NCI-H2107 treated with DMSO at 0.1 percent for 48 hours (cell line): ENCODE measurements around the gene PRRT1B.

Experiments used
- DNase-seq: peaks from one replicate; lab custom pipeline; 2025; ENCODE audit not compliant: unreplicated experiment; lab: John Stamatoyannopoulos, UW

The PRRT1B gene

DNA sequence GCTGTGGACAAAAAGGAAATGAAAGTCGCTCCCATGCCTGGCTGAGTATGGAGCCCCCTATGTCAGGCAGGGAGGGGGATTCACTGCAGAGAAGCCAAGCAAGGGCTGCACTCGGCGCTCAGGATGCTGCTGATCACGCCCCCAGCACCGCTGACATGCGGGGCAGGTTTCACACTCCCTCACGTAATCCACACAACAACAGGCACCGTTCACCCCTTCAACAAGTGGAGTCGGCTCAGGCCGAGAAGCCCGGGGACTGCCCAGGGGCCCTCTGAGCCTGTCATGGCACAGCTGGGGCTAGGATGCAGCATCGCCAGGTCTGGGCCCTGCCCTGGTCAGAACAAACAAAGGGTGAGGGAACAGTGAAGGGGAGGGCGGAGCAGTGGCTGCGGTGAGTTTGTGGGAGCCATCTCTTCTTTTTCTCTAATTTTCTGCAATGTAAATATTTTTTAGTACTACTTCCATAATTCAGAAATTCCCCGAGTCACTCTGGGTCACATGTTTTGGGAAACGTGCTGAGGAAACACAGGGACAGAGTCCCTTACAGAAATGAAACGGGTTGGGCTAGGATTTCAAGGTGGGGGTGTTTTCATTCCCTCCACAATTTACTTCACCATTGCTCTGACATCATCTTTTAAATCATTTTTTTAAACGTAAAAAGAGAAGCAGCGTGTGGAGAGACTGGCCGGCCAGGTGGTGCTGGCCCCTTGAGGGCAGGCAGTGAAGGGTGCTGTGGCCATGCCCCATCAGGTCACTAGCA lies 49.8 kb downstream of the PRRT1B start:
- no peak for DNase-seq

DNA sequence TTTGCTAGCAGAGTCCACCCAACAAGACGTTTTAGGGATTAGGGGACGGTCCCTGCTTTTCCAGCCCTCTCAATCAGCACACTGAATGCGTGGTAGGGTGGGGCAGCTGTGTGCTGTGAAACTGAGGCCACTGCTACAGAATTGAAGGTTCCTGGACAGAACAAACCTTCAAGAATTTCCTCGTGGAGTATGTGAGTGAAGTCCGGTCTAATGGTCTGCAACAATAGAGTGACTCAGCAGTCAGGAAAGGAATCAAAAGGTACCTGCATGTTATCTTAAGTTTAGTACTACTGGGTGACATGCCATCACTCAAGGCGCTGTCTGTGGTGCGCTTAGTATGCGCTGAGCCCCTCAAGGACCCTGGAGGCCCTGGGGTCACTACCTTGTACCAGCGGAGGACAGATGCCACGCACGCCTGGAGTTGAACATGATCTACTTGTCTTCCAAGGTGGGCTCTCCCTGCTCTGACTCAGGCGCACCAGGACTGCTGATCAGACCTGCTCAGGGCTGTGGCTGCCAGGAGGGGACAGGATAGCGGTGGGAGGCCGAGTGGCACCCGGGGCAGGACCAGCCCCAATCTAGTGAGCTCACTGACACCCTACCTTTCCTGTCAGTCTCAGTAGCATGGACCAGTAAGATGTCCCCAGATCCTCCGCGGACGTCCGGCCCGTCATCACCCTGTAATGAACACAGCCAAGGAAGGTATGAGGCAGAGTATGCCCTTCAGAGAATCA lies 50.5 kb downstream of the PRRT1B start:
- no peak for DNase-seq

DNA sequence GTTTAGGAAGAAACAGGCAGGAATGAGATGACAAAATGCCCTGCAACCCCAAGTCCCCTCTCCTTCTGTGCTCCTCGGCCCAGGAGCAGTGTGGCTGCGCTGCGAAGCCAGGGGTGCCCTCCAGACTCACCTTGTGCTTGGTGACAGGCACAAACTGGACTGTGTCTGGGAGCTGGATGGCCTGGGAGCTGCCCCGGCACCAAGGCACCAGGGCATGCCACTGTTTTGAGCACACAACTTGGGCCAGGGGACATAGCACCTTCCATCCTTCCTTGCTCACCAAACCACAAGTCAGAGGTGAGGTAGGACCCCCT lies 51.1 kb downstream of the PRRT1B start:
- DNase-seq: no peak

DNA sequence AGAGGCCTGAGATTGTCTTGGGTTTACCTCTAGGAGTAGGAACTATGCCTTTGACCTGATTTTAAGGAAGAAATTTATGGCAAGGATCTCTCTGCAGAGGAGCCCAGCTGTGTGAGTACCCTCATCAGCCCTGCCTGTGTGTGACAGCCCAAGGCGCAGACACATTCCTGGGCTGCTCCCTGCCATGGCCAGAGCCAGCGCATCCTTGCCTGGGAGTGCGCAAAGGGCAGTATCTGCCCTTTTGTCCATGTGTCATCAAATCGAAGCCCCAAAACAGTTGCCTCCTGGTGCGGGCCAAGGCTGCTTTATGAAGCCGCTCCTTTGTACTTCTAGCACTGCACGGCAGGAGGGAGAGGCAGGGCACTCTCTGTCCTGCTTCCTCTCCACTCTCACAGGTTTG lies 51.9 kb downstream of the PRRT1B start:
- DNase-seq: no peak

DNA sequence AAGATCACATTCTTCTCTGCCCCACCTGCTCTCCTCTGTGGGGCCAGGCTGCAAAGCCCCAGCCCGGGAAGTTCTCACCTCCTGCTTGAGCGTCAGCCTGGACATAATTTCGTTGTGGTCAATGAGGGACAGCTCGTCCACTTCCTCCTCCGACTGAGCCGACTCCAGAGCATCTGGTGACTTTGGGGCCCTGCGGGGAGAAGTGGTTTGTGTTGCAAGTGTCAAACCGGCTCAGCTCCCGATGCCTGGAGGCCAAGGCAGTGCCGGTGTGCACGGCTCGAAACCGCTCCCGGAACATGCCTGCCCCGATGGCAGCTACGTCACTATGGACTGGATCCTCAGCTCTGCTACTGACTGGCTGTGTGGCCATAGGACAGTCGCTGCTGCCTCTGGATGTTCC lies 52.8 kb downstream of the PRRT1B start:
- DNase-seq: no peak

DNA sequence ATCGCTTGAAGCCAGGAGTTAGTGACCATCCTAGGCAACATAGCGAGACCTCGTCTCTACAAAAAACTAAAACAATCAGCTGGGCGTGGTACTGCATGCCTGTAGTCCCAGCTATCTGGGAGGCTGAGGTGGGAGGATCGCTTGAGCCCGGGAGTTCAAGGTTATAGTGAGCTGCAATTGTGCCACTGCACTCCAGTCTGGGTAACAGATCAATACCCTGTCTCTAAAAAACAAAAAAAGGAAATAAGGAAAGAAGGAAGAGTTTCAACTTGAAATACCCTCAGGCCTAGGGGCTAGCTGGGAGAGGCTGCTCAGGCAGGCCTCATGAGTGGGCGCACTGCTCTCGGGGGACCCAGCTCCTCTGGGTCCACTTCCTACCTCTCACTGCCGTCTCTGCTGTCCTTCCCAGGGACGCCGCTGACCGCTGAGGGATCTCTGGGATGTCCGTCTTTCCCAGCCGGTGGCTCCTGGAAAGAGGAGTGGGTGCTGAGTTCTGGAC lies 56.4 kb downstream of the PRRT1B start:
- DNase-seq: no peak

DNA sequence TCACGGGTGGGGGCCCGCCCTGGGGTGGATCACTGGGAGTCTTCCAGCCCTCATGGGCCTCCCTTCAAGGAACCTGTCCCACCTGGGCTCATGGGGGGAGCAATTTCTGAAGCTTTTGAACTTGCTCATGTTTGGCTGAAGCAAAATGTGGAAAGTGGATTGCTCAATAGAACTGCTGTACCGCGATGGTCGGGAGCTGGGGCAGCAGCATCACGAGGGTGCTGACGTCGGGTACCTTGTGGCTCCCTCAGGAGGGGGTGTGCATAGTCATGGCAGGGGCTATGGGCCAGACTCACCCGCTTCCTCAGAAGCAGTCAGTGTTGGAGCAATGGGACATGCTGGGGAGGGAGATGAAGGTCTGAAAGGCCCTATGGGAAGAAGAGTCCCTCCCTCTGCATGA lies 57.9 kb downstream of the PRRT1B start:
- no peak for DNase-seq

DNA sequence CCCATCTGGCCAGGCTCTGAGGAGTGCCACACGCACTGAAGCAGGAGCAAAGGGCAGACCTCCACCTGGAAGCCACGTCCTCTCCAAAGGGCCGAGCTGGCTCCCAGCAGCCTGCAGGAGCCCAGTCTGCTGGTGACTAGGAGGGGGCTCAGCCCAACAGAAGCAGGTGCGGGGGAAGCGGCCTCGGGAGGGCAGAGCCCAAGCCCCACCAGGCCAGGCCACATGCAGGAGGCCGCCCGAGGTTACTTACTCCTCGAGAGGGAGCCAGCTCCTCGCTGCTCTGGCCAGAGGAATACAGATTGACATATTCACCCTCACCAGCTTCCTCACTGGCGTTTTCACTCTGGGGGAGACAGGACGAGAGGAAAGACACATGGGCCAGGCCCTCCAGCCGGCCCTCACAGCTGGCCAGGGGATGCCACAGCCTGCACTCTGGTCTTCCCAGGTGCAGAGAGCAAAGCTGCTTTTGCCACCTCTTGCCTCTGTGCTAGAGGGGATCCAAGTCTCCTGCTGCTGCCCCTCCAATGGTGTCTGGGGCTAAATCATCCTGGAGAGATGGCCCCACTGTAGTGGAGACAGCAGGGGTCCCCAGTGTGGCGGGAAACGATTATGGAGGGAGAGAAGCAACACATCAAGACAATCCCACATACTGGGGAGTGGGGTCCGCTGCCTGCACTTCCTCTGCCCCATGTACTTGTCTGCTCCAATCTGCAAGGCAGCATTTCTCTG lies 58.6 kb downstream of the PRRT1B start:
- DNase-seq: no peak

DNA sequence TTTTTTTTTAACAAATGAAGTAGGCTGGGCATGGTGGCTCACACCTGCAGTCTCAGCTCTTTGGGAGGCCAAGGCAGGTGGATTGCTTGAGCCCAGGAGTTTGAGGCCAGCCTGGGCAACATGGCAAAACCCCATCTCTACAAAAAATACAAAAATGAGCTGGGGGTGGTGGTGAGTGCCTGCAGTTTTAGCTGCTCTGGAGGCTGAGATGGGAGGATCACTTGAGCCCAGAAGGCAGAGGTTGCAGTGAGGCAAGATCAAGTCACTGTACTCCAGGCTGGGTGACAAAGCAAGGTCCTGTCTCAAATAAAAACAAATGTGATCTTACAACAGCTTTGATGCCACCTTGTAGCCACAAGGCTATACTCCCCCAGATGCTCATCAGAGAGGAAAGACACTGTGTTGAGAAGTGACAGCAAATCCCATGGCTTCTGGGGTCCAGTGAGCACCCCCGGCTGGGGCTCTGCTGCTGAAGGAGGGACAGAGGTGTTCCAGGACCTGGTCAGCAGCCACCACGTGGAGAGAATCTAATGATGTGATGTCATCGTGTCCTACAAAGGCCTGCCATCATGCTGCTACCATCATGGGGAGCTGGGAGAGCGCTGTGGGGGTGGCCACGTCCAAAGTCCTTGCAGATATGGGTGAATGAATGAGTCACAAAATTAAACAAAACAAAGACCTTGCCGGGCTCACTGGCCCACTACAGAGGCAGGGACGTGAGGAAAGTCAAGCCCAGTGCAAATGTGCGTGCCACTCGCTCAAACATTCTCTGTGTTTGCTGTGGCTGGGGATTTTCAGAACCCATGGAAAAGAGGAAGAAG lies 60.7 kb downstream of the PRRT1B start:
- DNase-seq: no peak

DNA sequence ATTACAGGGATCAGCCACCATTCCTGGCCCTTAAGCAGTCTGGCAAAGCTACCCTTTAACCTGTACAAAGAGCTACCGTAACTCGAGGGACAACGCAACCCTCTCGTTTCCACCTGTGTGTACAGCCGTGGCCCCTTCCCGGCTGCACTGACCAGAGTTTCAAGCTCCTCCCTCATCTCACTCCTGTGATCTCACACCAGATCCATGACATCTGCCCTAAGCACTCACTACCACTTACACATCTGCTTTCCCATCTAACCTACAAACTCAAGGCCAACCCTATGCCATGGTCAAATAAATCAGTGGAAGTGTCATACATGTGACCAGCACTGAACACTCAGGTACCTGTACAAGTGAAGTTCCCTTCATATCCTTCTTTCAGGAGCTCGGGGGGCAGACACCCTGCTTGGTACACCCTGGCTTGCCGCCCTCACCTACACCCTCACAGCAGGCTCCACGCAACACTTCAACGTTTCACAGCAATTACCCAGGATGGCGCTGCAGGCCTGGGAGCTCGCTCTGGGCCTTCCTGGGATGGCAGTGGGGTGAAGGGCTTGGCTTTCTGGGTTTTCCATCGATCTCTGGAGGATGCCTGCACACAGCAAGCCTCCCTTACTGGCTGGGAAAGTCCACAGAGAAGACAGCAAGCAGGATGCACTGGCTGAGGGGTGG lies 61.7 kb downstream of the PRRT1B start:
- no peak for DNase-seq

DNA sequence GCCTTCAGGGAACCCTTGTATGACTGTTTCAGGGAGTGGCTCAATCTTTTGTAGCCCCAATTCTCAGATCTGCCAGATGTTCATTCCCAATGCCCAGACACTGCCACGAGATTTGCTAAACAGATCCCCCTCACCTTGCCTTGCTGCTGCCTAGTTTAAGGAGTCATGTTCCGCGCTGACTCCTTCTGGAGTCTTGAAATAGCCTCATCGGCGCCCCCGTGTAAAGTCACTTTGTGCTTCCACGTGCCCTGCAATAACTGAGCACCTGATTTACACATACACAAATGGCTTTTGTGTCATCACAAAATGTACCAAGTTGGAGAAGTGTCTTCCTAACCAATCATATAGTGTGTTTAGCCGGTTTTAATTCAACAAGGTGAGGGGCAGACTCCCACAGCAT lies 62.3 kb downstream of the PRRT1B start:
- DNase-seq: no peak

DNA sequence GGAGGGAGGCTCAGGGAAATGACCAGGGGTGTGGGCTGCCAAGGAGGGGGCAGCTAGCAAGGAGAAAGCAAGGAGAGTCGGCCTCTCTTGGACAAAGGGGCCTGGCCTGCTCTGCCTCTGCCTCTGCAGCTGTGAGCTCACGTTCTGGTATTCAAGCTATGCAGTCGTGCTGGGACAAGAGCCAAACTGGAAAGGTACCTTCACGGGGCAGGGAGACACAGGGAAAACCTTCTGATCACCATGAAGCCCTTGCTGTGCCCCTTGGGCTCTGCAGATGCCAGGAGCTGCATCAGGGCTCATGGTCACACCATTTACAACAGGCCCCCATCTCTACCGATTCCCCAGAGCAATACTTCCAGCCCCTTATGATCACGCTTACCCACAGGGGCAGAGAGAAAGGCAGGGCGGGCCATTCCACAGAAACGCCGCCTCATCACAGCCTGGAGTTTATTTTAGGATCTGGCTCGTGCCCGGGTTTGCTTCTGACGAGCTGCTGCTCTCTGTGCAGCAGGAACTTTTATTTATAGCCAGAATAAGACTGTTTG lies 63.2 kb downstream of the PRRT1B start:
- no peak for DNase-seq
